HL-60 (cell line): Measurements from ENCODE around the gene DIPK2A.

Source experiments
- DNase-seq, 2 experiments: peaks; one replicate each; pipeline ENCODE4 v3.0.0-alpha.2; 2010 to 2020; ENCODE audit warnings: low read depth in 1 of 2, low spot score in 1 of 2
- H3K27ac ChIP-seq: fragments of 250-450 bp; sonication (Bioruptor Pico); replicated peaks from 2 replicates; pipeline ENCODE4 v1.5.1; 2020; ENCODE audit warnings: mild to moderate bottlenecking, moderate library complexity
- H3K27me3 ChIP-seq: fragments of 250-450 bp; sonication (Bioruptor Pico); 2 replicates; pipeline ENCODE4 v1.5.1; 2021; ENCODE audit warnings: mild to moderate bottlenecking, moderate library complexity; ENCODE audit not compliant: insufficient read depth, poor library complexity, severe bottlenecking
- H3K4me3 ChIP-seq: replicated peaks from 2 replicates; pipeline ENCODE4 v1.5.1; 2011; ENCODE audit warnings: mild to moderate bottlenecking, control low read depth, low read length; ENCODE audit not compliant: insufficient read depth
- CTCF ChIP-seq: IDR thresholded peaks from one replicate; pipeline ENCODE4 v1.5.1; 2011; ENCODE audit warnings: low read length, control low read depth, inconsistent platforms; ENCODE audit not compliant: insufficient read depth
- GABPA ChIP-seq: IDR thresholded peaks from 2 replicates; pipeline ENCODE4 v1.6.1; 2012; ENCODE audit warnings: low read depth
- POLR2AphosphoS5 ChIP-seq: IDR thresholded peaks from 2 replicates; pipeline ENCODE4 v1.6.1; 2012; ENCODE audit warnings: low read depth
- REST ChIP-seq: IDR thresholded peaks from 2 replicates; pipeline ENCODE4 v1.6.1; 2012; ENCODE audit warnings: low read depth; ENCODE audit not compliant: insufficient replicate concordance
- SPI1 ChIP-seq: IDR thresholded peaks from 2 replicates; pipeline ENCODE4 v1.6.1; 2012; ENCODE audit warnings: low read depth, mild to moderate bottlenecking, borderline replicate concordance

DIPK2A gene

GRCh38 chr3:143973259-143974021 lies 1.8 kb downstream of the DIPK2A start:
- H3K4me3 ChIP-seq: peak overlapping the region; percentile 98
- peak in 1 of 2 experiments; percentile 81 for DNase-seq
- no peak for TF ChIP-seq CTCF
- TF ChIP-seq POLR2AphosphoS5: 0 out of 2 replicates have a peak, but pooled peaks have one; percentile 7
- H3K27me3 ChIP-seq: no peaks in the 10 kb centered on the region
- H3K27ac ChIP-seq: peak overlapping the region; percentile 95

- Histone ChIP-seq H3K4me3 (peak overlapping the region; percentile 98), H3K27ac (peak overlapping the region; percentile 13), H3K27me3 (no peaks in the 10 kb centered on the region)
- no peak for DNase-seq
- TF ChIP-seq CTCF (no peak), POLR2AphosphoS5 (no peak), SPI1 (no peak), GABPA (no peak), REST (no peak)
These were observed 2.9 kb downstream of the DIPK2A start for GRCh38 chr3:143974271-143975238.

GRCh38 chr3:143975554-143976152 lies 4.0 kb downstream of the DIPK2A start:
- peak overlapping the region; percentile 13 for H3K27ac ChIP-seq
- H3K4me3 ChIP-seq: peak overlapping the region; percentile 98; the same call in 1 of the 2 replicates
- TF ChIP-seq POLR2AphosphoS5 (no peak), REST (no peak), GABPA (no peak), CTCF (peak; percentile 2), SPI1 (peak; percentile 47; the same call in 1 of the 2 replicates)
- DNase-seq: peak in 1 of 2 experiments; percentile 34
- no peaks in the 10 kb centered on the region for H3K27me3 ChIP-seq
